Large intestine (tissue), 3 donors: ENCODE data around the gene AQP10. TPM values are rescaled to one million over a fixed set of nuclear protein-coding genes. Genes with fewer than 3 reads are reported as not detected.
"Not testable (repeated sequence)": the region's sequence is repeated elsewhere in the genome, so short reads cannot be mapped to it uniquely, and the experiment has no call there.

Source experiments
- DNase-seq, 2 donors: peaks; one replicate each; pipeline versions ENCODE4 v3.0.0 to v3.0.0-alpha.2; 2013
- H3K27ac ChIP-seq: one replicate; pipeline ENCODE4 v1.5.1; 2013; ENCODE audit warnings: low read length
- H3K27me3 ChIP-seq: 2 replicates; pipeline ENCODE4 v1.6.1; 2013; ENCODE audit warnings: low read length; ENCODE audit not compliant: control insufficient read depth, insufficient read depth
- H3K36me3 ChIP-seq: 2 replicates; pipeline ENCODE4 v1.6.1; 2013; ENCODE audit warnings: low read length; ENCODE audit not compliant: control insufficient read depth, insufficient read depth
- H3K4me1 ChIP-seq: one replicate; pipeline ENCODE4 v1.6.1; 2013; ENCODE audit warnings: low read length; ENCODE audit not compliant: control insufficient read depth, insufficient read depth
- H3K4me3 ChIP-seq: one replicate; pipeline ENCODE4 v1.5.1; 2013; ENCODE audit warnings: low read length
- H3K9me3 ChIP-seq: one replicate; pipeline ENCODE4 v1.6.1; 2013; ENCODE audit warnings: mild to moderate bottlenecking, low read depth, low read length, moderate library complexity; ENCODE audit not compliant: control insufficient read depth
- WGBS: methylation state at CpG from one replicate; pipeline ENCODE4 v1.1.5; 2013; ENCODE audit warnings: low lambda C conversion rate; ENCODE audit not compliant: insufficient coverage; 5-methylcytosine and 5-hydroxymethylcytosine counted together
- polyA plus RNA-seq: library from polyadenylated mRNA; unstranded; fragments of 120-200 nt; gene quantifications from one replicate; pipeline ENCODE4 v1.2.1, GENCODE V29; 2013

The AQP10 gene
- polyA plus RNA-seq, 1 donor, result 11.1 TPM

- H3K27ac ChIP-seq, result no peak overlapping the region
- peaks cover 68% of the 10 kb centered on the region for H3K27me3 ChIP-seq
- H3K4me3 ChIP-seq, result no peak overlapping the region
- H3K9me3 ChIP-seq, result no peaks in the 10 kb centered on the region
- WGBS, result no CpG with 5 or more reads among the region's 7 CpGs
- DNase-seq, result no peak
- peaks cover 16% of the 10 kb centered on the region for H3K36me3 ChIP-seq
- H3K4me1 ChIP-seq, result peaks cover 20% of the 10 kb centered on the region
These were observed 8.7 kb downstream of the AQP10 start for GRCh38 chr1:154329551-154330131.

- DNase-seq, result no peak
- Histone ChIP-seq H3K4me1 (peaks cover 15% of the 10 kb centered on the region), H3K4me3 (no peak overlapping the region), H3K9me3 (no peaks in the 10 kb centered on the region), H3K36me3 (peaks cover 16% of the 10 kb centered on the region), H3K27me3 (peaks cover 60% of the 10 kb centered on the region), H3K27ac (no peak overlapping the region)
These were observed 9.8 kb downstream of the AQP10 start for GRCh38 chr1:154330669-154331068.

DNA sequence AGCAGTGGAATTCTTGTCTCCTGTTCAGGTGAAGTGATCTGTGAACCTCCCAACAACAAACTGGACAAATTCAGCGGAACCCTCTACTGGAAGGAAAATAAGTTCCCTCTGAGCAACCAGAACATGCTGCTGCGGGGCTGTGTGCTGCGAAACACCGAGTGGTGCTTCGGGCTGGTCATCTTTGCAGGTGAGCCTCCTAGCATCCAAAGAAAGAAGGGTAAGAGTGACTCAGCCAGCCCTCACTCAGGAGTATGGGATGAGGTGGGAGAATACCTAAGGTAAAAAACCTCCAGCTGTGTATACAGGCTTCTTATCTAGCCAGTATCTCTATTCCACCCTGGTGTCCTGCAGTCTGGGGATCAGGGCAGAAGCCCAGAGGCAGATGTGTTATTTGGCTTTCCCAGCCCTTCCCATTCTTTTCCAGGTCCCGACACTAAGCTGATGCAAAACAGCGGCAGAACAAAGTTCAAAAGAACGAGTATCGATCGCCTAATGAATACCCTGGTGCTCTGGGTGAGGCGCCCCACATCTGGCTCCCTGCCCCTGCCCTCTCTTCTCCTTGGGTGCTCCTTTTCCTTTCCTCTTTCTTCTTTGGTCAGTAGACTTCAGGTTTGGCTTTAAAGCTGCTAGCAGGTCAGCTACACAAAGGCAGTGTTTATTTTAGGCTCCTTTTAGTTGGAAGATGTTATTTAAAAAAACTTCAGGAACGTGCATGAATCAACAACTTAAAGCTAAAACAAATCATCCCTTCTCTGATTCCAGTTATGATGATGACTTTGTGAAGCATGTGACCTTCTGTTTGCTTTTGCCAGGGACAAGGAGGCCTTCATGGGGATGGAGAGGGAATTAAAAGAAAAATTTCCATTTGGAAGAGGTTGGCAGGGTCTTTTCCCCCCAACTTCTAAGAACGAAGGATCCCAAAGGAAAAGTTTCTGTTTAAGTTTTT, 13.5 kb downstream of the AQP10 start:
- no peak for DNase-seq
- Histone ChIP-seq H3K4me3 (no peak overlapping the region), H3K9me3 (no peaks in the 10 kb centered on the region), H3K36me3 (peaks cover 19% of the 10 kb centered on the region), H3K27ac (no peak overlapping the region), H3K27me3 (peaks cover 27% of the 10 kb centered on the region), H3K4me1 (peaks cover 7% of the 10 kb centered on the region)
- WGBS, result 50% methylated on average over 1 of the region's 13 CpGs

- peaks cover 22% of the 10 kb centered on the region for H3K27me3 ChIP-seq
- no peaks in the 10 kb centered on the region for H3K9me3 ChIP-seq
- H3K4me3 ChIP-seq, result no peak overlapping the region
- DNase-seq, result peak; percentile 64 to 70
- no peak overlapping the region for H3K27ac ChIP-seq
- peaks cover 21% of the 10 kb centered on the region for H3K36me3 ChIP-seq
- 40% methylated on average over 1 of the region's 11 CpGs for WGBS
- peaks cover 7% of the 10 kb centered on the region for H3K4me1 ChIP-seq
These were observed 14.3 kb downstream of the AQP10 start for GRCh38 chr1:154335025-154335714.

DNA sequence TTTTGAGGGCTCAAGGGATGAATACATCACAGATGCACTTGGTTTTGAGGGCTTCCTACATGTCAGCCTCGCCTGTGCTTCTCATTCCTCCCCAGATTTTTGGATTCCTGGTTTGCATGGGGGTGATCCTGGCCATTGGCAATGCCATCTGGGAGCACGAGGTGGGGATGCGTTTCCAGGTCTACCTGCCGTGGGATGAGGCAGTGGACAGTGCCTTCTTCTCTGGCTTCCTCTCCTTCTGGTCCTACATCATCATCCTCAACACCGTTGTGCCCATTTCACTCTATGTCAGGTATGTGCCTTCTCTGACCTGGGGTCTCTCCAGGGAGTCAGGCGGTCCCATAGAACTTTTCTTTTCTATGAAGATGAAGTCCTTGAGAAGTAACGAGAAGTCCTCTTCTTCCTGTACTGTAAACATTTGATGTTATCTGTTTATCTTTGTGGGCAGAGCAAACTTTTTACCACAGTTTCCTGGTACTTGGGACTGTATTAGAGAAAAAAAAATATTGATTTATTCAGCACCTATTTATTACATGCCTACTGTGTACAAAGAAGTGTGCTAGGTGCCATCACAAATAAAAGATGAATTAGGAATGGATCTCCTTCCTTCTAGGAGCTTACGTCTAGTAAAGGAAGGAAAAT, 16.5 kb downstream of the AQP10 start:
- Histone ChIP-seq H3K4me3 (no peak overlapping the region), H3K4me1 (peaks cover 7% of the 10 kb centered on the region), H3K9me3 (no peaks in the 10 kb centered on the region), H3K27me3 (peaks cover 11% of the 10 kb centered on the region), H3K36me3 (peaks cover 21% of the 10 kb centered on the region), H3K27ac (no peak overlapping the region)
- no peak for DNase-seq
- 71% methylated on average over 2 of the region's 8 CpGs for WGBS

DNA sequence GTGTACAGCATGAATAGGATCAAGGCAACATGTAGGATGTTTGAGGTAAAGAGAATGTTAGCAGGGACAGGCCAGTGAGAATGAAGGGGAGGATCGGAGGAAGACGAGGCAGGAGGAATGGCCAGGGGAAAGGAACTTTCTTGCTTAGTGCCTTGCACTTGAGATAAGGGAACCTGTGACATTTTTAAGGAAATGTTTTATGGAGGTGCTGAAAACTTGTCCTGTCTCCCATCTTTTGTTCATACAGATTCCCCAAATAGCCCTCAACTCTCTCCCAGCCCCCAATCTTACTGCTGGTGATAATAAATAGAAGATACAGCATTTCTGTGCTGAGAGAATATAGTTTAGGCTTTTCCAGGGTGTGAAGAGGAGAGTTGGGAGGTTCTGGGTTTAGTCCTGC, 18.0 kb downstream of the AQP10 start:
- H3K9me3 ChIP-seq, result no peaks in the 10 kb centered on the region
- no peak overlapping the region for H3K27ac ChIP-seq
- H3K4me3 ChIP-seq, result no peak overlapping the region

DNA sequence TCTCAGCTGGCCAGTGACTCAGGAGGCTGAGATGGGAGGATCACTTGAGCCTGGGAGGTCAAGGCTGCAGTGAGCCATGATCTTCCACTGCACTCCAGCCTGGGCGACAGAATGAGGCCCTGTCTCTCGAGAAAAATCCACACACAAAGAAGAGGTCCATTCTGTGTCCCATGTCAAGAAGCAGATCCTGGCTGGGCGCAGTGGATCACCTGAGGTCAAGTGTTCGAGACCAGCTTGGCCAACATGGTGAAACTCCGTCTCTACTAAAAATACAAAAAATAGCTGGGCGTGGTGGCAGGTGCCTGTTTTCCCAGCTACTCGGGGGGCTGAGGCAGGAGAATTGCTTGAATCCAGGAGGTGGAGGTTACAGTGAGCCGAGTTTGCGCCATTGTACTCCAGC, 20.5 kb downstream of the AQP10 start:
- not testable (repeated sequence) for H3K27me3 ChIP-seq, H3K4me3 ChIP-seq, H3K4me1 ChIP-seq, DNase-seq, H3K27ac ChIP-seq, H3K9me3 ChIP-seq
- H3K36me3 ChIP-seq, result peaks cover 30% of the 10 kb centered on the region
- WGBS, result no CpG with 5 or more reads among the region's 9 CpGs

More for the DNA sequence above, 18.0 kb downstream of the AQP10 start:
- peaks cover 23% of the 10 kb centered on the region for H3K36me3 ChIP-seq
- peaks cover 7% of the 10 kb centered on the region for H3K4me1 ChIP-seq
- WGBS, result no CpG with 5 or more reads among the region's 2 CpGs
- DNase-seq, result no peak
- peaks cover 8% of the 10 kb centered on the region for H3K27me3 ChIP-seq

DNA sequence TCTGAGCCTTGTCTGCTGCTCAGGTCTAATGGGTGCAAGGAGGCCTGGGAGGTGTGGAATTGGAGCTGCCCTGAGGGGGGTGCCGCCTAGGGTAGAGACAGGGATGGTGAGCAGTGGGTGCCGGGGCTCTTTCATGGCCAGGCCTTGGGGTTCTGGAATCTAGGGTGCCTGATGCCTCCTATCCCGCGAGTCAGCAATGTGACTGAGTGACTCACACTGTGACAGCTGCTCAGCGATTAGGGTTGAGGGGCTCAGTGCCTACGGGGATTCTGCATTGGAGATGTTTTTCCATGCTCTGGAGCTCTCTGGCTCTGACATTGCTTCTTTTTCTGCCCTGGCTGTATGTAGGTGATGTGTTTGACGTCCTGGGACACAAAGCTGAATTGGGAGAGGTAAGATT, 21.2 kb downstream of the AQP10 start:
- Histone ChIP-seq H3K4me1 (no peaks in the 10 kb centered on the region), H3K27ac (no peak overlapping the region), H3K4me3 (no peak overlapping the region), H3K9me3 (no peaks in the 10 kb centered on the region), H3K27me3 (peaks cover 6% of the 10 kb centered on the region), H3K36me3 (peaks cover 31% of the 10 kb centered on the region)
- DNase-seq, result no peak
- WGBS, result no CpG with 5 or more reads among the region's 7 CpGs

DNA sequence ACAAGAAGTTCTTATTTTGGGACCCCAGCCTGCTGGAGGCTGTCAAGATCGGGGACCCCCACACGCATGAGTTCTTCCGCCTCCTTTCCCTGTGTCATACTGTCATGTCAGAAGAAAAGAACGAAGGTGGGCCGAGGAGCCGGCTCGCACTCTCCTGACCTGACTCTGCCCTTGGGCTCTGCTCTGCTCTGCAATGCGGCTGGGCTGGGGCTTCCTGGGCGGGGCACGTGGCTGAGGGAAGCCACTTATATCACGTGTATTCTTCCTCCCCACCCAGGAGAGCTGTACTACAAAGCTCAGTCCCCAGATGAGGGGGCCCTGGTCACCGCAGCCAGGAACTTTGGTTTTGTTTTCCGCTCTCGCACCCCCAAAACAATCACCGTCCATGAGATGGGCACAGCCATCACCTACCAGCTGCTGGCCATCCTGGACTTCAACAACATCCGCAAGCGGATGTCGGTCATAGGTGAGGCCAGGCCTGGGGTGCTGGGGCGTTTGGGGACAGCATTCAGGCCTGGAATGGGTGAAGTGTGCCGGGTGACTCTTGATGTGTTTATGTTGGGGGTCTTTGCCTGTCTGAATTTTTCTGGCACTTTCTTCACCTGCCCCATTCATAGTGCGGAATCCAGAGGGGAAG, 22.1 kb downstream of the AQP10 start:
- Histone ChIP-seq H3K9me3 (no peaks in the 10 kb centered on the region), H3K36me3 (peaks cover 29% of the 10 kb centered on the region), H3K27ac (no peak overlapping the region), H3K4me1 (no peaks in the 10 kb centered on the region), H3K4me3 (no peak overlapping the region), H3K27me3 (peaks cover 6% of the 10 kb centered on the region)
- DNase-seq, result no peak
- no CpG with 5 or more reads among the region's 21 CpGs for WGBS
